ENCODE data around the gene BAZ2A. TPM values are rescaled to one million over a fixed set of nuclear protein-coding genes. Genes with fewer than 3 reads are reported as not detected.

The BAZ2A gene
- total RNA-seq, 1 donor from 2014 or later: 105 TPM

DNA sequence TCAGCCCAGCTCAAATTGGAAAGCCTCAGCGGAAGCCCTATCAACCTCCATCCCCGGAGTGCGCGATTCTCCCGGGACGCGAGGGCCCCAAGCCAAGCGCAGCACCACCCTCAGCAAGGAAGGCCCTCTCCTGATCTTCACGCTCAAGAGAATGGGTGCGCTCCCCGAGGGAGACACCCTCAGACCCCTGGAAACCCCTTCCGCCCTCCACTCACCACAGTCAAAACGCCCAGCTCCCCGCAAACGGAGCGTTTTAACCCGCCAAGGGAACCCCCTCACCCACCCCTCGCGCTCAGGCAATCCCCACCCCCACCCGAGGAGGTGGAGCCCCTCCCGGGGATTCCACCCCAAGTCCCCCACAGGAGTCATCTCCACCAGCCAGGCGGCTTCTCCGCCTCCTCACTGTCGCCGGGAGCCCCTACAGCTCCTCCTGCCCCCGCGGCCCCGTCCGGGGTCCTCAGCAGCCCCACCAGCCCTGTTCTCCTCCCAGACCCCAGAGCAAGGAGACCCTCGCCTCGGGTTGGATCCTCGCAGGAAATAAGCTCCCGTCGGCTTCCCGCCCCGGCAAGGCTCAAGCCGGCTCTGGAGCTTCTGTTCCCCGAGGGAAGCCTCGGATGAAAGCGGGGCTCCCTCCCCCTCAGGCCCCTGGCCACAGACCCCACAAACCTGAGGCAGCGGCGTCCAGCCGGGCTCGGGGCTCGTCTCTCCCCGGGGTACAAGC is 507 bp downstream of the BAZ2A start:
- DNase-seq (ENCODE audit: low spot score in 2 of 2, unreplicated experiment in 2 of 2): peak in 1 of 2 experiments; percentile 56
- TF ChIP-seq, protein P1, sequence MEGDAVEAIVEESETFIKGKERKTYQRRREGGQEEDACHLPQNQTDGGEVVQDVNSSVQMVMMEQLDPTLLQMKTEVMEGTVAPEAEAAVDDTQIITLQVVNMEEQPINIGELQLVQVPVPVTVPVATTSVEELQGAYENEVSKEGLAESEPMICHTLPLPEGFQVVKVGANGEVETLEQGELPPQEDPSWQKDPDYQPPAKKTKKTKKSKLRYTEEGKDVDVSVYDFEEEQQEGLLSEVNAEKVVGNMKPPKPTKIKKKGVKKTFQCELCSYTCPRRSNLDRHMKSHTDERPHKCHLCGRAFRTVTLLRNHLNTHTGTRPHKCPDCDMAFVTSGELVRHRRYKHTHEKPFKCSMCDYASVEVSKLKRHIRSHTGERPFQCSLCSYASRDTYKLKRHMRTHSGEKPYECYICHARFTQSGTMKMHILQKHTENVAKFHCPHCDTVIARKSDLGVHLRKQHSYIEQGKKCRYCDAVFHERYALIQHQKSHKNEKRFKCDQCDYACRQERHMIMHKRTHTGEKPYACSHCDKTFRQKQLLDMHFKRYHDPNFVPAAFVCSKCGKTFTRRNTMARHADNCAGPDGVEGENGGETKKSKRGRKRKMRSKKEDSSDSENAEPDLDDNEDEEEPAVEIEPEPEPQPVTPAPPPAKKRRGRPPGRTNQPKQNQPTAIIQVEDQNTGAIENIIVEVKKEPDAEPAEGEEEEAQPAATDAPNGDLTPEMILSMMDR (IDR thresholded peaks at IDR 0.05; ENCODE audit: unreplicated experiment): no peak
- Mint-ChIP-seq H3K4me3 (peak overlapping the region; percentile 97), H3K9me3 (no peaks in the 10 kb centered on the region), H3K27ac (peak overlapping the region; percentile 81), H3K36me3 (peaks cover 4% of the 10 kb centered on the region), H3K27me3 (ENCODE audit: low read depth) (no peaks in the 10 kb centered on the region), H3K4me1 (peaks cover 51% of the 10 kb centered on the region)

DNA sequence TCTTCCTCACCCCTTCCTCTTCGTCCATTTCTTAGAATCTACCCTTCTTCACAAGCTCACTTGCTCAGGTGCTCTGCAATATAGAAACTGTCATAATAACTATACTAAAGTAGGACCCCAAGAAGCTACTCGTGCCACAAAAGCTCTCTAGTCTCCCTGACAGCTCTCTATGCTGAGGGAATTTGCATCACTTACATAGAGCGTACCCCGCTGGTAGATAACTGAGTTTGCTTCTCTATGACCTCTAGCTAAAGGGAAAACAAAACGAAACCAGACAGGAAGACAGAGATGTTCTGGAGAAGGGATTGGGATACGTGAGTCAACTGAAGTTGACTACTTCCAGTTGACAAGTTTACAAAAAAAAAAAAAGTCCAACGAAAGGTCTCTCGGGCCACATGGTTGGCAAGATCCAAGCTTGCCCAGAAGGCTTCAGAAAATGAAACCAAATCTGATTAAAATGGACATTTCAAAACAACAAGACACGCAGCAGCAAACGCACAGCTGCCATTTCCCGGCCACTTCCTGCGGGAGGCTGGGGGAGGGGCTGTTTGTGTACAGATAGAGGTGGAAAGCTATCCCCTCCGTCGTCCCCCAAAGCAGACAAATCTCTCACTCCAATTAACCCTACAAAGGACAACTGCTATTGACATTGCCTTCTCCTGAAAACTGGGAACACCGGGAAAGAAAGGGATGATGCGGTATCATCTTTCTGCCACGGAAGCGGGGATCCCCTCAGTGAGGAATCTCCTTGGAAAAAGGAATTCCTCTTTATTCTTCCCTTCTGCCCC is 1.3 kb downstream of the BAZ2A start:
- Mint-ChIP-seq H3K9me3 (no peaks in the 10 kb centered on the region), H3K27ac (peak overlapping the region; percentile 81), H3K36me3 (peaks cover 4% of the 10 kb centered on the region), H3K27me3 (ENCODE audit: low read depth) (no peaks in the 10 kb centered on the region), H3K4me1 (peaks cover 46% of the 10 kb centered on the region), H3K4me3 (peak overlapping the region; percentile 97)
- TF ChIP-seq, protein P1 (IDR thresholded peaks at IDR 0.05; ENCODE audit: unreplicated experiment): no peak
- DNase-seq (ENCODE audit: low spot score in 2 of 2, unreplicated experiment in 2 of 2): peak; percentile 35 to 49

DNA sequence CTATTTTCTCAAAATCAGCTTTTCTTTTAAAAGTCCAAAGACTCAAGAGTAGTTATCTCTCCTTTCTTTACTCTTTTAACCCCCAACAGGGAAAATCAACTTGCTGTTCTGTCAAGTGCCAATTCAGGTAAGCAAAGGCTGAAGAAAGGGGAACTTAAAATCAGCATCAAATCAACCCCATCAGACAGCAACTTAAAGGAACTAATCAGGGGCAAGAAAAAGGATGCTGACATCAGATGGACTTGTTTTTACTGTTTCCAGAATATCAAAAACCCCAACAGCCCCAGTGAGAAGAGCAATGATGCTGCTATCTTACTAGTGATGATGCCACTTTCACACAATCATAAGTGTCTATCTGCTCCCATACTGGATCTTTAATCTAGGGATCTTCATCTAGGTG is 3.4 kb downstream of the BAZ2A start:
- peaks cover 25% of the 10 kb centered on the region for H3K4me1 Mint-ChIP-seq
- H3K9me3 Mint-ChIP-seq: no peaks in the 10 kb centered on the region

DNA sequence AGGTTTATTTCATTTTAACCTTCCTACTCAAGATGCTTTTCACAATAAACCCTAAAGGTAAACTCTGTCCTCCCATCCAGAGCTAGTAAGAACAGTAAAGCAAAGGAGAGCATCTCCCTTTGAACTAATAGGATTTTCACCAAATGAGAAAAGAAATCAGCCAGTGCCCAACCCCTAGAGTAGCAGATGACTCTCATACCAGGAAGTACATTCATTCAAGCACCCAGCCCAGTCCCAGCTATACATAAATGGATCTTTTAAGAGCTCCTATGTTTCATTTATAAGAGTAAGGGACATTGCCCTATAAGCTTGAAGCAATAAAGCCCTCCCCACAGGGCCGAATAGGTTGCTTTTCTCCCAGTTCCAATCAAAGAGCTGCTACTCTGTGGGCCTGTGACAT is 7.6 kb downstream of the BAZ2A start:
- Mint-ChIP-seq H3K9me3 (no peaks in the 10 kb centered on the region), H3K27me3 (ENCODE audit: low read depth) (no peaks in the 10 kb centered on the region), H3K4me1 (no peaks in the 10 kb centered on the region), H3K4me3 (no peak overlapping the region), H3K27ac (peak overlapping the region; percentile 21), H3K36me3 (peaks cover 10% of the 10 kb centered on the region)
- TF ChIP-seq, protein P1 (IDR thresholded peaks at IDR 0.05; ENCODE audit: unreplicated experiment): no peak
- DNase-seq (ENCODE audit: low spot score in 2 of 2, unreplicated experiment in 2 of 2): no peak

More for the DNA sequence above, 3.4 kb downstream of the BAZ2A start:
- peaks cover 7% of the 10 kb centered on the region for H3K36me3 Mint-ChIP-seq
- peak overlapping the region; percentile 34 for H3K27ac Mint-ChIP-seq
- TF ChIP-seq, protein P1 (IDR thresholded peaks at IDR 0.05; ENCODE audit: unreplicated experiment): no peak
- no peak for DNase-seq (ENCODE audit: low spot score in 2 of 2, unreplicated experiment in 2 of 2)
- H3K27me3 Mint-ChIP-seq (ENCODE audit: low read depth): no peaks in the 10 kb centered on the region
- no peak overlapping the region for H3K4me3 Mint-ChIP-seq

DNA sequence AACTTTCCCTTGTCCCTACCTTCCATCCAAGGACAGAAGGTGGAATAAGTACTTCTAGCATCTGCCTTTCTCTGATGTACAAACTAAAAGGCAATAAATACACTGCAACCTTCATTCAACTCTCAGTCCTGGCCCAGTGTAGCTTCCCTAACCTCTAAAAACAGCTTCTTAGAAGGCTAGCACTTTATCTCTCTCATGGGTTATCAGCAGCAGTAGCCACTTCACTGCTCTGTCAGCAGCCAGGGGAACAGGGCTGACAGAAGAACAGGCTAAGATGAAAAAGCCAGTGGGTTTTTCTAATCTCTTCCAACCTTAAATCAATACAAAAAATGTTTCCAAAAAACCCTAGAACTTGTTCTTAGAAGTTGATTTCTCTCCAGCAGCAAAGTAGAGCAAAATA is 13.2 kb downstream of the BAZ2A start:
- H3K4me1 Mint-ChIP-seq: no peaks in the 10 kb centered on the region
- no peak overlapping the region for H3K4me3 Mint-ChIP-seq
- H3K27me3 Mint-ChIP-seq (ENCODE audit: low read depth): no peaks in the 10 kb centered on the region
- H3K36me3 Mint-ChIP-seq: peaks cover 31% of the 10 kb centered on the region
- DNase-seq (ENCODE audit: low spot score in 2 of 2, unreplicated experiment in 2 of 2): no peak
- no peaks in the 10 kb centered on the region for H3K9me3 Mint-ChIP-seq
- H3K27ac Mint-ChIP-seq: no peak overlapping the region
- TF ChIP-seq, protein P1 (IDR thresholded peaks at IDR 0.05; ENCODE audit: unreplicated experiment): no peak
